HepG2 (cell line): ENCODE results near the gene TAPBP. TPM values are rescaled to one million over a fixed set of nuclear protein-coding genes. Genes with fewer than 3 reads are reported as not detected.

Experiments
- AGO2 ChIP-seq: fragments of 200-400 bp; formaldehyde crosslinking; optimal IDR thresholded peaks from 2 replicates; pipeline ENCODE3; 2017; ENCODE audit warnings: mild to moderate bottlenecking, low read depth, low read length, moderate library complexity
- JDP2 ChIP-seq: sonication (generic); formaldehyde crosslinking; IDR thresholded peaks from 2 replicates; pipeline ENCODE4 v1.8.1; 2022; ENCODE audit warnings: missing genetic modification reagents, borderline replicate concordance
- NFE2 ChIP-seq: sonication (generic); formaldehyde crosslinking; IDR thresholded peaks from 2 replicates; pipeline ENCODE4 v1.4.0; 2020; ENCODE audit warnings: missing genetic modification reagents
- SP140L ChIP-seq: sonication (generic); formaldehyde crosslinking; IDR thresholded peaks from 2 replicates; pipeline ENCODE4 v1.4.0; 2020; ENCODE audit warnings: missing genetic modification reagents, borderline replicate concordance
- ZBTB3 ChIP-seq: sonication (generic); formaldehyde crosslinking; IDR thresholded peaks from 2 replicates; pipeline ENCODE4 v1.4.0; 2020; ENCODE audit warnings: low read depth, mild to moderate bottlenecking, moderate library complexity, missing genetic modification reagents, borderline replicate concordance
- ZNF343 ChIP-seq: sonication (generic); formaldehyde crosslinking; IDR thresholded peaks from 2 replicates; pipeline ENCODE4 v1.4.0; 2020; ENCODE audit warnings: mild to moderate bottlenecking, missing genetic modification reagents
- ZNF552 ChIP-seq: sonication (generic); formaldehyde crosslinking; IDR thresholded peaks from 2 replicates; pipeline ENCODE4 v1.9.0; 2022; ENCODE audit warnings: missing genetic modification reagents, mild to moderate bottlenecking, borderline replicate concordance
- ZNF558 ChIP-seq: sonication (generic); formaldehyde crosslinking; IDR thresholded peaks from 2 replicates; pipeline ENCODE4 v1.9.0; 2022; ENCODE audit warnings: mild to moderate bottlenecking, missing genetic modification reagents, borderline replicate concordance
- ZNF562 ChIP-seq: sonication (generic); formaldehyde crosslinking; IDR thresholded peaks from 2 replicates; pipeline ENCODE4 v1.8.0; 2022; ENCODE audit warnings: missing genetic modification reagents, borderline replicate concordance
- ZNF883 ChIP-seq: sonication (generic); formaldehyde crosslinking; IDR thresholded peaks from 2 replicates; pipeline ENCODE4 v1.5.1; 2020; ENCODE audit warnings: mild to moderate bottlenecking, missing genetic modification reagents; ENCODE audit errors: not compliant biosample characterization
- polyA plus RNA-seq, 8 experiments: library from polyadenylated mRNA; depleted of rRNA in 3 of 8; stranded (reverse) in 7 of 8; unstranded in 1 of 8; fragments of >200 nt; fragmentation: Illumina TruSeq in 4 of 8; extraction: Trizol in 4 of 8; gene quantifications; 2 replicates each; pipeline versions ENCODE4 v1.2.1 to v1.2.3, GENCODE V29; 2011 to 2016; ENCODE audit warnings: low read depth in 4 of 8, missing spikeins in 1 of 8, mixed read lengths in 1 of 8; ENCODE audit not compliant: insufficient read depth in 1 of 8
- total RNA-seq, 5 experiments: library from RNA; depleted of rRNA; stranded (reverse); fragments of >200 nt; fragmentation: Illumina TruSeq; extraction: Trizol; gene quantifications; 2 replicates each; pipeline ENCODE4 v1.2.3, GENCODE V29; 2016; ENCODE audit warnings: low read depth in 1 of 5
- TF ChIP-seq, protein P1 (sequence below): IDR thresholded peaks from 2 replicates; pipeline ENCODE4 v1.6.1; 2016; ENCODE audit warnings: low read depth, missing genetic modification reagents, missing compliant biosample characterization
- TF ChIP-seq, protein P2 (sequence below): sonication (generic); formaldehyde crosslinking; IDR thresholded peaks from 2 replicates; pipeline ENCODE4 v1.8.1; 2023; ENCODE audit warnings: missing genetic modification reagents, inconsistent platforms, borderline replicate concordance
- TF ChIP-seq, protein P3 (sequence below): sonication (generic); formaldehyde crosslinking; IDR thresholded peaks from 2 replicates; pipeline ENCODE4 v1.8.0; 2022; ENCODE audit warnings: missing genetic modification reagents, mild to moderate bottlenecking, inconsistent platforms, borderline replicate concordance
- TF ChIP-seq, protein P4 (sequence below): sonication (generic); formaldehyde crosslinking; IDR thresholded peaks from 2 replicates; pipeline ENCODE4 v1.5.0; 2020; ENCODE audit warnings: mild to moderate bottlenecking, missing genetic modification reagents
- TF ChIP-seq, protein P5 (sequence below), 2 experiments: sonication (generic) in 1 of 2; formaldehyde crosslinking in 1 of 2; IDR thresholded peaks; 2 replicates each; pipeline versions ENCODE4 v1.4.0 to v1.6.1; 2018 to 2020; ENCODE audit warnings: missing genetic modification reagents in 2 of 2, borderline replicate concordance in 1 of 2, low read depth in 1 of 2, mild to moderate bottlenecking in 1 of 2, missing biosample characterization in 1 of 2

TAPBP gene
- total and polyA plus RNA-seq, 2 of the 13 experiments (the other 11 are each of a cell fraction or from before 2014, with no cell fraction given), result 27.4 to 32.3 TPM

DNA sequence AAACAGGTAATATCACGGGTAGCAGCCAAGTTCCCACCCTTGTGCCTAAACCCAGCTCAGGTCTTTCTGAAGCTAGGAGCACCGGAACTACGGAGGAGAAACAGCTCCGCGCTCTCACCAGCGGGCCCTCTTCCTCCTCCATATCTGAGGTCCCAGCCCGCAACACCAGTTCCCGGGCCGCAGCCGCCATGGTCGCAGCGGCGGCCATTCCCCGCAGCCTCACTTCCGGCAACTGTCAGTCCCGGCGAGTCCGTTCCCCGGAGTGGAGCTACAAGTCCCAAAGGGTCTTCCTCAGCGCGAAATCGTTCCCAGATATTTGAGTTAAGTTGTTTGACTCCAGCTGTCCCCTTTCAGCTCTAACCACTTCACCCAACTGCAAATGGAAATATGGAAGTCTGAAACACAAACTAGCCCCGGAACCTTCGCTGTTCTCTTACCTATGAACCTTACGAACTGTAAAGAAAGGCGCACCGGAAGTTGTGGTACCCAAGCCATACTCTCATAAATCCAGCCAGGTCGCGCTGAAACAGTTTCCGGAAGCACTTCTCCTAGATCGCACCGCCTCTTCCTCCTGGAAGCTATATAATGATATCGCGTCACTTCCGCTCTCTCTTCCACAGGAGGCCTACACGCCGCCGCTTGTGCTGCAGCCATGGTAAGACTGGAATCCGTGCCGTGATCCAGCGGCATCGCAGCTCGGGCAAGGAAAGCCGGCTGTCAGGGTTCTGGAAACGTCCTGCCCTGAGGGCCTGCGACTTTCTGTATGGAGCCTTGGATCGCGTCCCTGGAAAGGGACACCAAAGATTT is 42.2 kb downstream of the TAPBP start, which contains the start of the genes RPS18 and VPS52 (continued):
- TF ChIP-seq, protein P1, sequence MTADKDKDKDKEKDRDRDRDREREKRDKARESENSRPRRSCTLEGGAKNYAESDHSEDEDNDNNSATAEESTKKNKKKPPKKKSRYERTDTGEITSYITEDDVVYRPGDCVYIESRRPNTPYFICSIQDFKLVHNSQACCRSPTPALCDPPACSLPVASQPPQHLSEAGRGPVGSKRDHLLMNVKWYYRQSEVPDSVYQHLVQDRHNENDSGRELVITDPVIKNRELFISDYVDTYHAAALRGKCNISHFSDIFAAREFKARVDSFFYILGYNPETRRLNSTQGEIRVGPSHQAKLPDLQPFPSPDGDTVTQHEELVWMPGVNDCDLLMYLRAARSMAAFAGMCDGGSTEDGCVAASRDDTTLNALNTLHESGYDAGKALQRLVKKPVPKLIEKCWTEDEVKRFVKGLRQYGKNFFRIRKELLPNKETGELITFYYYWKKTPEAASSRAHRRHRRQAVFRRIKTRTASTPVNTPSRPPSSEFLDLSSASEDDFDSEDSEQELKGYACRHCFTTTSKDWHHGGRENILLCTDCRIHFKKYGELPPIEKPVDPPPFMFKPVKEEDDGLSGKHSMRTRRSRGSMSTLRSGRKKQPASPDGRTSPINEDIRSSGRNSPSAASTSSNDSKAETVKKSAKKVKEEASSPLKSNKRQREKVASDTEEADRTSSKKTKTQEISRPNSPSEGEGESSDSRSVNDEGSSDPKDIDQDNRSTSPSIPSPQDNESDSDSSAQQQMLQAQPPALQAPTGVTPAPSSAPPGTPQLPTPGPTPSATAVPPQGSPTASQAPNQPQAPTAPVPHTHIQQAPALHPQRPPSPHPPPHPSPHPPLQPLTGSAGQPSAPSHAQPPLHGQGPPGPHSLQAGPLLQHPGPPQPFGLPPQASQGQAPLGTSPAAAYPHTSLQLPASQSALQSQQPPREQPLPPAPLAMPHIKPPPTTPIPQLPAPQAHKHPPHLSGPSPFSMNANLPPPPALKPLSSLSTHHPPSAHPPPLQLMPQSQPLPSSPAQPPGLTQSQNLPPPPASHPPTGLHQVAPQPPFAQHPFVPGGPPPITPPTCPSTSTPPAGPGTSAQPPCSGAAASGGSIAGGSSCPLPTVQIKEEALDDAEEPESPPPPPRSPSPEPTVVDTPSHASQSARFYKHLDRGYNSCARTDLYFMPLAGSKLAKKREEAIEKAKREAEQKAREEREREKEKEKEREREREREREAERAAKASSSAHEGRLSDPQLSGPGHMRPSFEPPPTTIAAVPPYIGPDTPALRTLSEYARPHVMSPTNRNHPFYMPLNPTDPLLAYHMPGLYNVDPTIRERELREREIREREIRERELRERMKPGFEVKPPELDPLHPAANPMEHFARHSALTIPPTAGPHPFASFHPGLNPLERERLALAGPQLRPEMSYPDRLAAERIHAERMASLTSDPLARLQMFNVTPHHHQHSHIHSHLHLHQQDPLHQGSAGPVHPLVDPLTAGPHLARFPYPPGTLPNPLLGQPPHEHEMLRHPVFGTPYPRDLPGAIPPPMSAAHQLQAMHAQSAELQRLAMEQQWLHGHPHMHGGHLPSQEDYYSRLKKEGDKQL, result 0 out of 2 replicates have a peak, but pooled peaks have one; percentile 33
- no peak for TF ChIP-seq ZNF562 (CRISPR knock-in tag)
- peak; percentile 70 for TF ChIP-seq ZNF558 (CRISPR knock-in tag)
- TF ChIP-seq JDP2 (CRISPR knock-in tag), result no peak
- no peak for TF ChIP-seq ZNF552 (CRISPR knock-in tag)
- TF ChIP-seq, protein P2, sequence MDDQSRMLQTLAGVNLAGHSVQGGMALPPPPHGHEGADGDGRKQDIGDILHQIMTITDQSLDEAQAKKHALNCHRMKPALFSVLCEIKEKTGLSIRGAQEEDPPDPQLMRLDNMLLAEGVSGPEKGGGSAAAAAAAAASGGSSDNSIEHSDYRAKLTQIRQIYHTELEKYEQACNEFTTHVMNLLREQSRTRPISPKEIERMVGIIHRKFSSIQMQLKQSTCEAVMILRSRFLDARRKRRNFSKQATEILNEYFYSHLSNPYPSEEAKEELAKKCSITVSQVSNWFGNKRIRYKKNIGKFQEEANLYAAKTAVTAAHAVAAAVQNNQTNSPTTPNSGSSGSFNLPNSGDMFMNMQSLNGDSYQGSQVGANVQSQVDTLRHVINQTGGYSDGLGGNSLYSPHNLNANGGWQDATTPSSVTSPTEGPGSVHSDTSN (CRISPR knock-in tag), result peak; percentile 18; the same call in 1 of the 2 replicates
- TF ChIP-seq, protein P3, sequence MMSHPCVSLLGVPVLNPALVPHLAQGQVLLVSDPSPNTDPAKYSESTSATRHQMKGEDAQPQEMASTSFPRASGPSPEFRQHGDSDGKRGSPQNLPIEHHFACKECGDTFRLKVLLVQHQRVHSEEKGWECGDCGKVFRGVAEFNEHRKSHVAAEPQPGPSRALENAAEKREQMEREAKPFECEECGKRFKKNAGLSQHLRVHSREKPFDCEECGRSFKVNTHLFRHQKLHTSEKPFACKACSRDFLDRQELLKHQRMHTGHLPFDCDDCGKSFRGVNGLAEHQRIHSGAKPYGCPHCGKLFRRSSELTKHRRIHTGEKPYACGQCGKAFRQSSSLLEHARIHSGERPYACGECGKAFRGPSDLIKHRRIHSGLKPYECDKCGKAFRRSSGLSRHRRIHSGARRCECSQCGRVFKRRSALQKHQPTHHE (CRISPR knock-in tag), result peak; percentile 93
- no peak for TF ChIP-seq ZBTB3 (CRISPR knock-in tag)
- TF ChIP-seq, protein P4, sequence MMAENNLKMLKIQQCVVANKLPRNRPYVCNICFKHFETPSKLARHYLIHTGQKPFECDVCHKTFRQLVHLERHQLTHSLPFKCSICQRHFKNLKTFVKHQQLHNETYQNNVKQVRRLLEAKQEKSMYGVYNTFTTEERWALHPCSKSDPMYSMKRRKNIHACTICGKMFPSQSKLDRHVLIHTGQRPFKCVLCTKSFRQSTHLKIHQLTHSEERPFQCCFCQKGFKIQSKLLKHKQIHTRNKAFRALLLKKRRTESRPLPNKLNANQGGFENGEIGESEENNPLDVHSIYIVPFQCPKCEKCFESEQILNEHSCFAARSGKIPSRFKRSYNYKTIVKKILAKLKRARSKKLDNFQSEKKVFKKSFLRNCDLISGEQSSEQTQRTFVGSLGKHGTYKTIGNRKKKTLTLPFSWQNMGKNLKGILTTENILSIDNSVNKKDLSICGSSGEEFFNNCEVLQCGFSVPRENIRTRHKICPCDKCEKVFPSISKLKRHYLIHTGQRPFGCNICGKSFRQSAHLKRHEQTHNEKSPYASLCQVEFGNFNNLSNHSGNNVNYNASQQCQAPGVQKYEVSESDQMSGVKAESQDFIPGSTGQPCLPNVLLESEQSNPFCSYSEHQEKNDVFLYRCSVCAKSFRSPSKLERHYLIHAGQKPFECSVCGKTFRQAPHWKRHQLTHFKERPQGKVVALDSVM, result peak; percentile 43; the same call in 1 of the 2 replicates
- TF ChIP-seq, protein P5, sequence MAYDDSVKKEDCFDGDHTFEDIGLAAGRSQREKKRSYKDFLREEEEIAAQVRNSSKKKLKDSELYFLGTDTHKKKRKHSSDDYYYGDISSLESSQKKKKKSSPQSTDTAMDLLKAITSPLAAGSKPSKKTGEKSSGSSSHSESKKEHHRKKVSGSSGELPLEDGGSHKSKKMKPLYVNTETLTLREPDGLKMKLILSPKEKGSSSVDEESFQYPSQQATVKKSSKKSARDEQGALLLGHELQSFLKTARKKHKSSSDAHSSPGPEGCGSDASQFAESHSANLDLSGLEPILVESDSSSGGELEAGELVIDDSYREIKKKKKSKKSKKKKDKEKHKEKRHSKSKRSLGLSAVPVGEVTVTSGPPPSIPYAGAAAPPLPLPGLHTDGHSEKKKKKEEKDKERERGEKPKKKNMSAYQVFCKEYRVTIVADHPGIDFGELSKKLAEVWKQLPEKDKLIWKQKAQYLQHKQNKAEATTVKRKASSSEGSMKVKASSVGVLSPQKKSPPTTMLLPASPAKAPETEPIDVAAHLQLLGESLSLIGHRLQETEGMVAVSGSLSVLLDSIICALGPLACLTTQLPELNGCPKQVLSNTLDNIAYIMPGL (CRISPR knock-in tag; IDR thresholded peaks at IDR 0.05; ENCODE audit: borderline replicate concordance in 1 of 2, low read depth in 1 of 2), result peak; percentile 91 to 96
- peak; percentile 70 for TF ChIP-seq ZNF343 (CRISPR knock-in tag)
- TF ChIP-seq AGO2, result peak; percentile 86
- no peak; the same call in 1 of the 2 replicates for TF ChIP-seq NFE2 (CRISPR knock-in tag)
- TF ChIP-seq SP140L, result no peak; the same call in 1 of the 2 replicates
- peak; percentile 83 for TF ChIP-seq ZNF883
